A172 (cell line): ENCODE results near the gene TTC32. TPM values are rescaled to one million over a fixed set of nuclear protein-coding genes. Genes with fewer than 3 reads are reported as not detected.

Experiments
- DNase-seq: peaks from one replicate; pipeline ENCODE4 v3.0.0-alpha.2; 2015; ENCODE audit warnings: low spot score
- total RNA-seq: library from RNA; depleted of rRNA; stranded (reverse); fragments of >200 nt; shearing (Covaris generic); gene quantifications from 2 replicates; pipeline ENCODE4 v1.2.3, GENCODE V29; 2014

The TTC32 gene
- total RNA-seq, 1 experiment from 2014 or later, result 4.2 TPM

DNA sequence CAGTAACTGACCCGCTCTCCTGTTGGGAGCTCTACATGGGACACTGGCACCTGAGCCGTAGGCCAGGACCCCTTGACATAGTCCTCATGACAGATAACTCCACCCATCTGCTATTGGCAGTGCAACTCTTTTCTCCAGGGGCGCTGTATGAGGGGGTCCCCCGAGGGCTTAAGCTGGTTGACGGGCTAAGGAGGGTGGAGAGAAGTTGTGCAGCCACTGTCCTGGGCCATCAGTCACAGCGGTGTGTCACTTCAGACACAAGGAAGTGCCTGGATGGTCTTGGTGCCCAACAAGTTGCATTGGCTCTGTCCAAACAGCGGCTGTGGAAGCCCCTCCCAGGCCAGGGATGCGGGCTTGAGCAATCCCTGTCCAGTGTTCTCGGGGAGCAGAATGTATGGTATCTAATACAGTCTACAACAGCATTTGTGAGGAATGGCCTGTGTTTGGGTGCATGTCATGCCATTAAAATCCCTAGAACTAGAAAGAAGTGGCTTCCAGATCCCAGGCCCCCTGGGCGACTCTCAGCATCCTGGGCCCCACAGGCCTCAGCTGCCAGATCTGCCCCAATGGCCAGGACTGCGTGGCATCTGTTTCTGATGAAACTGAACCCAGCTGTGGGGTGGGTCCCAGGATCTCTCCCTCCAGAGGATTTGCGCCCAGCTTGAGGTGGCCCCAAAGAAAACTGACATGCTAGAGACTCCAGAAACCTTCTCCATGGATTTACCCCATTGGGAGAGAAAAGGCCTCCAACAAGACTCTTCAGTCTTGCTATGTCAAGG is 23.3 kb downstream of the TTC32 start:
- DNase-seq, result no peak

DNA sequence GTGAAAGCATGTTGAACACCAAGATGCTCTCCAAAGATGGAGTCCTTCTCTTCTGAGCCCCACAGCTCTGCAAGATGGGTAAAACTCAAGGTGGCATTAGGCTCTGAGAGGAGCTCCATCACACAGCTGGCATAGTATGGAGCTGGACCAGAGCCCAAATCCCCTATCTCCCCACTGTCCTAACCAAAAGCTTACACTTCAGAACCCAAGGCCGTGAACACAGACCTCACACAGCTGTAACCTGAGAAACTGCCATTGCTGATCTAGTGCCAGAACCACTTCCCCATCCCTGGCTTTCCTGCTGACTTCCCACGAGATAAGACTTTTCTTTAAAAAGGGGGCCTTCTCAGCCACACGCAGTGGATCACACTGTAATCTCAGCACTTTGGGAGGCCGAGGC is 25.0 kb downstream of the TTC32 start:
- DNase-seq, result no peak

- DNase-seq, result no peak
These were observed 26.5 kb downstream of the TTC32 start for GRCh38 chr2:19875280-19875679.

GRCh38 chr2:19874726-19875125 is 27.1 kb downstream of the TTC32 start:
- DNase-seq, result no peak

DNA sequence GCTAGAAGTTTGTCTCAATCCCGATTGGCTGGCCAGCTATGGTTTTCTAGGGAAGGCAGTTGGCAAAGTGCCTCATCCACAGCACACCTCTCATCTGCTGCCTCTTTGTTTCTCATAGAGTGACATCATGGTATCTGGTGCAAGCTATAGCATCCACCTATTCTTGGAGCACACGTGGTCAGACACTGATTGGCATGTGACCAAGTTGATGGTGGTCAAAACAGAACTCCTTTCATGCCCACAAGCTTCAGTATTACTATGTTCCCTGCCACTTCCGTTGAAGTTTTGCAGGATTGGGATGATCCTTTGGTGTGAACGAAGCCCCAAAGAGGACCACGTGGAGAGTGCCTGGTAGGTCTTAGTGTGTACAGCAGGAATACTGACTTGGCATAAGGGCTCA is 28.8 kb downstream of the TTC32 start:
- DNase-seq, result no peak

DNA sequence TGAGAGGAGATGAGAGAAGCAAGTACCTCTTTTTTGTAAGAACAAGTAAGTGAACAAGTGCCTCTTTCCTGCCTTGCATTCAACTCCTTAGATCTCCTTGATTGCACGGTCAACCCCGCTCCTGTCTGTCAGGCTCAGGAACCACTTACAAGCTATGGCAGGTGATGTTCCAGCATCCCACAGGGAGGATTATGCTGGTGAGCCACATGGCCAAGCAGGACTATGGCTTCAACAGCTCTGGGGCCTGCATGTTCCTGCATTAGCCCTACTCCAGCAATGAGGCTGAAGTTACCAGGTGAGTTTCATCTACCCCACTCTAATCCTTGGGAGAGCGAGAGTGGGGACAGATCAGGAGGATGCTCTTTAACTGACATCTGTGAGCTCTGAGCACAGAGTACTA is 29.5 kb downstream of the TTC32 start:
- no peak for DNase-seq

- no peak for DNase-seq
These were observed 29.9 kb downstream of the TTC32 start for GRCh38 chr2:19871836-19872235.

DNA sequence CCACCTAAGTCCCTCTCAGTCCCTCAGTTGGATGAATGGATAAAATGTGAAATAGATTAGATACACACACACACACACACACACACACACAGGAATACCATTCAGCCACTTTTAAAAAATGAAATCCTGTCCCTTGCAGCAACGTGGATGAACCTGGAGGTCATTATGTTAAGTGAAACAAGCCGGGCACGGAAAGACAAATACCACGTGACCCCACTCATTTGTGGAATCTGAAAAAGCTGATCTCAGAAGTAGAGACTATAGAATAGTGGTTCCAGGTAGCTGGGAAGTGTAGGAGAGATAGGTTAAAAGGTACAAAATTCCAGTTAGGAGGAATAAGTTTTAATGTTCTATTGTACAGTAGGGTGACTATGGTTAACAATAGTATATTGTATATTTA is 31.0 kb downstream of the TTC32 start:
- DNase-seq, result no peak

DNA sequence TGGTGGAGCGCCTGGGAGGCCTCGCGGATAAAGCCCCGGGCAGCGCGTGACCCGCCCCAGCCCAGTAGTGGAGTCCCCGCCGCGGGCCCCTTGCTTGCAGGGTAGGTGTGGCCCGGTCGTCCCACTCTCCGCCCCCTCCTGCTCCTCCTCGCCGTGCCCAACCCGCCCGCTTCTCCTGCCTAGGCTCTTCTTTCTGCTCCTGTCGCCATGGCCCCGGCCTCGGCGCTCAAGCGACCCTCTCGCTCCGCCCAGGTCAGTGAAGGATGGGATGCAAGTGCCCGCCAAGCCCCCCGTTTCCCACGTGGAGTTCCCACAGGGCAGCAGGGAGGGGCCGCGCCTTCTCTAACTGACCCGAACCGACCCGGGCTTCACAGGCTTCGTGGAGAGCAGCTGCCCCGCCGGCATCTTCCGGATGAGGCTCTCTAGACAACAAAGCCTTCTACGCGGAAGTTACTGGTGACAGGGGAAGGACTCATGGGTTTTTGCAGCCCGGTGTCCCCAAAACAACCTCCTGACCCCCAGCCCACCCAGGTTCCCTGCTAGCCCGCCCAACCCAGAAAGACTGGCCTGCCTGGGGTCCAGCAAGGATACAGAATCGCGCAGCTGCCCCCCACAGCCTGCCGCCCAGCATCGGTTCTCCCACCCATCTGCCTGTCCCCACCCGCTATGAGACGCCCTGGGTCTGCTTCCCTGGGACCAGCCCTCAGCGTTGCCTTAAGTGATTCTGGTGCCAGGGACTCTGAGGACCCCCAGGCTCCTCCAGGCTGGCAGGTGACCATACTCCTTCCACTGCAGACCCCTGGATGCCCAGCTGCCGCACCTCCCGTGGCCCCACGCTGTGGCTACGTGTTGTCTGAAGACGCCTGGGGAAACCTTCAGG is 32.8 kb downstream of the TTC32 start:
- no peak for DNase-seq

- no peak for DNase-seq
These were observed 33.6 kb downstream of the TTC32 start for GRCh38 chr2:19868224-19868623.

GRCh38 chr2:19866771-19867170 is 35.0 kb downstream of the TTC32 start:
- DNase-seq, result no peak

- no peak for DNase-seq
These were observed 36.6 kb downstream of the TTC32 start for GRCh38 chr2:19865151-19865550.

GRCh38 chr2:19864381-19864780 is 37.4 kb downstream of the TTC32 start:
- no peak for DNase-seq

GRCh38 chr2:19863303-19864041 is 38.3 kb downstream of the TTC32 start:
- DNase-seq, result peak; percentile 65

DNA sequence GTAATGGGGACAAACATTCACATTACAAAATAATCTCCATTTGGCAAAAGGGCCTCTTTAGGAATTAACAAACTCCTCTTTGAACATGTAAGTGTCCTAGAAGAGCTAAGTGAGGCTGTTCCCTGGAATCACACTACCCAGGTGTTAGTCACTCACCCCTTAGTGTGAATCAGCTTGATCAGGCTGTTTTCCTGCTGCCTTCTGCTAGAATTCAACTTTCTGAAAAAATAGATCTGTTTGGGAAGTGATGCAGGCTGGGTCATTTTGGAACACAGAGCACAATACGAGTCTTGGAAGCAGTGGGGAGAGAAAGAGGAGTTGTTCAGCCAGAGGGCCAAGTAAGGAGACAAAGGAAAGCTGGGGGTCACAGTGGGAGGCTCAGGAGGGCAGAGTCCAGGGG is 40.0 kb downstream of the TTC32 start:
- DNase-seq, result peak; percentile 53

- DNase-seq, result peak; percentile 23
These were observed 41.8 kb downstream of the TTC32 start for GRCh38 chr2:19860022-19860421.

- DNase-seq, result no peak
These were observed 42.2 kb downstream of the TTC32 start for GRCh38 chr2:19859565-19859964.

GRCh38 chr2:19857806-19858205 is 44.0 kb downstream of the TTC32 start:
- DNase-seq, result peak; percentile 24

- no peak for DNase-seq
These were observed 44.7 kb downstream of the TTC32 start for GRCh38 chr2:19857100-19857499.

DNA sequence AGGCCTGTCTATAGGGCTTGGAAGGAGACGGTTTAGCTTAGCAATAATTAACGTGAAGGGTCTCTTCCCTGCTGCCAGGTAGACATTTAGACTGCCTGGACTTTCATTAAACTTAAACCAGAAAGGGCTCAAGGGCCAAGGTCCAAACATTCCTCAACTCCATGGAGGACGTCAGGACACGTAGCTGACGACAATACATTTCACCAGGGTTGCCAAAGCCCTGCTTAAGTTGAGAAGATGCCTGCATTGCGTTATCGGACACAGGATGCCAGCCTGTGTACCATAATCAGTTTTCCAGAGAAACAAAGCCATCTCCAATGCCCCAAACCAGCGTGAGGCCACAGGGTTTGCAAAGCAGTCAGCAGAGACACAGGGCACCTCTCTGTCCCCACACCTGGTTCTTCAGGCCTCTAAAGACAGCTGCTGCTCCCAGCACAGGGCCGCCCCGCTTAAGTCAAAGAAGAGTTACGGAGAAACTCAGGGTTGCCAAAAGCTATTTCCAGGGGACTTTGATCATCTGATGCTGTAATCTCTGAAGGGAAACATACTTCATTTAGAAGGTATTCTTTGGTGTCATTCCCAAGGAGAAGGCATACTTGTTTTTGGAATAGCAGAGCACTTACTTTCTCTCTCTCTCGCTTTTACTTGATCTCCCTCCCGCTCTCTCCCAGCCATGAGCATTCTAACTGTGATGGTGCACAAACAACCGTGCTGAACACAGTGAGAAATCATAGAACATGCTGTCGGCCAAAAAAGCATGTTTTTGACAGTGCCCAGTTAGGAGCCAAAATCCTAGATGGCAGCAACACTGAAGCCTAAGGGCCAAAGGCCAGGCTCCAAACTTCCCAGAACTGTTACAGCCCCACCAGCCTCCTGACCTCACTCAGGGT is 46.0 kb downstream of the TTC32 start:
- DNase-seq, result no peak
